Hematopoietic multipotent progenitor cell treated with erythropoietin and hydrocortisone succinate and interleukin-3 and kit ligand, for 8 days (in vitro differentiated cells): ENCODE results near the gene ATG2B.

ENCODE experiments used
- DNase-seq: peaks from one replicate; pipeline ENCODE4 v3.0.0-alpha.2; 2015

The ATG2B gene

DNA sequence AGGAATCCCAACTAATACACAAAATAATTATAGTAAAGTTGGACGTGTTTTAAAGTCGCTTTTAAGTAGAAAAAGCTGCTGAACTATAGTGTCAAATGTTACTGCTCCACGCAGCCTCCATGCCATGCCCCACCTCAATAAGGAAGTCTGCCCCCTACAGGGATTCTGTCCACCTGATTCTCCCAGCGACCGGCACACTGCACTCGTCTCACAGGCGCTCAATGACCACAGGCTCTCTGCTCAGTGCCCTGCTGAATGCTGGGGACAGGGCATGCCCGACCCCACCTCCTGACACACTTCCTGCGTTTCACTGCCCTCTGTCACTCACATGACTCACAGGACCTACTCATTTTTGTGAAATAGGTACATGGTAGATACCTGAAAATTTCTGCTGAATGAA lies 58.2 kb downstream of the ATG2B start:
- DNase-seq = no peak

DNA sequence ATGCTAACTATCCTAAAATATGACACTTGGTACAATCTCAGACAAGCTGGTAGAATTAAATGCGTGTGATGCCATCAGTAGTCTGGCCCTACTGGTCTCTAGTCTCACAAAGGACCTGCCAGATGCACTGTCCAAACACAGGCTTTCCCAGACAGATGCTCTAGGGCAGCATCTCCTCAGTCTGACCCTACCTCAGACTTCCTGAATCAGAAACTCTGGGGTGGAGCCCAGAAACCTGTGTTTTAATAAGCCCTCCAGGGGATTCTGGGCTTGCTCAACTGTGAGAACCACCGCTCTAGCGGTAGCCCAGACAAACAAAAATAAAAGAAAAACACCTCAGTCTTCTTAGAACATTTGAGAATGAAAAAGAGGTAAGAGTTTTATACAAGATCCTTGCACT lies 59.2 kb downstream of the ATG2B start:
- DNase-seq = no peak

DNA sequence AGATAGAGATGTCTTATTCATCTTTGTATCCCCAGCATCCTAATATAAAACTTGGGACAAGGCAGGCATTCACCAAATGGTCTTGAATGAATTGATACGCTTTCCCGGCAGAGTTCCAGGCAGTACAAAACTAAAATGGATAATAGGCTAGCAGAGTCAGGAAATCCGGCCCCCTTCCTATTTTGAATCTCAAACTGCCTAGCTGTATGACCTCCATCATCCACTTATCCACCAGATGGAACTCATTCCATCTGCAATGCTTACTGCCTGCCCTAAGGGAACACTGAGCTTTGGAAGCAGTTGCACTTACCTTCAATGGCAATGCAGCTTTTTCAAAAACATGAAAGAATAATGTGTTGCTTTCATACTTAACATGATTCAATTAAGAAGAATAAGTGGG lies 63.7 kb downstream of the ATG2B start:
- DNase-seq = no peak

DNA sequence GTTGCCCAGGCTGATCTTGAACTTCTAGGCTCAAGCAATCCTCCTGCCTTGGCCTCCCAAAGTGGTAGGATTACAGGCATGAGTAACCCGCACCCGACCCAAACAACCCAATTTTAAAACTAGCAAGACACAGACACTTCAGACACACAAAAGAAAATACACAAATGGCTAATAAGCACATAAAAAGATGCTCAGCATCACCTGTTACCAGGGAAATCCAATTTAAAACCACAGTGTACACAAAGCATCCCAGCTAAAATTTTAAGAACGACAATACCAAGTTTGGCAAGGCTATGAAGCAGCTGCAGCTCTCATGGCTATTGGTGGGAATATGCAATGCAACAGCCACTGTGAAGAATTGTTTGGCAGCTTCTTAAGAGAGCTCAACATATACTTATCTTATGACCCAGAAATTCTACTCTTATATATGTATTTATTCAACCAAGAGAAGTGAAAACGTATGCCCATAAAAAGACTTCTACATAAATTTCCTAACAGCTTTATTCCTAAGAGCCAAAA lies 65.1 kb downstream of the ATG2B start:
- DNase-seq = no peak

DNA sequence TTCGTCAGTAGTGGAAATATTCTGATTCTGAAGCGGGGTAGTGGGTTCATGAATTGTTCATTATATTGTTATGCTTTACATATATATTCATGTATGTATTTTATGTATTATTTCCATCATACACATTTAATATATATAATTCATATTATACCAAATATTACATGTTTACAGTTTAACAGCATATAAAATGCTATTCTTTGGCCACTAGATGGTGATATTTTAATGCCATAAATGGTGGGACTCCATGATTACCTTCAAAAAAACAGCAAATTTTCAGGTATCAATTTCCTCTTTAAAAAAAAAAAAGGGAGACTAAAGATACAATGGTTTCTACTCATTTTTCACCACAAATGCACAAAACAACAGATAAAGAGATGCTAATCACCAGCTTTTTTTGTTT lies 66.1 kb downstream of the ATG2B start:
- peak; percentile 66 for DNase-seq

DNA sequence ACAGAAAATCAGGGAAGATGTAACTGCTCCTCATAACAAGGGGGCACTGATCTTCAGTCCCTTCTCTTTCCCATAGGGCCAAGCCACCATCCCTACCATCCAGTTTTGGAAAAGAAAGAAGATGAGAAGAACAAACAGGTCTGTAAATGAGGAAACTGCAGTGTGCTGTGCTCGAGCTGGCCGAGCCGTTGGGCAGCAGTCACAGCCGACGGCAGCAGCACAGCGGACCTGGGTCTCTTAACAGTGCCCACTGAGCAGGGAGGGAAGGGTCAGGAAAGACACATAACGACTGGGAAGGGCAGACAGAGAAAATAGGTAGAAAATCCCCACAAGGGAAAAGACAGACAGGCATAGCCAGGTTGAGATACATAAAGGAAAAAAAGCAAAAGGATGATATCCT lies 68.9 kb downstream of the ATG2B start:
- no peak for DNase-seq

DNA sequence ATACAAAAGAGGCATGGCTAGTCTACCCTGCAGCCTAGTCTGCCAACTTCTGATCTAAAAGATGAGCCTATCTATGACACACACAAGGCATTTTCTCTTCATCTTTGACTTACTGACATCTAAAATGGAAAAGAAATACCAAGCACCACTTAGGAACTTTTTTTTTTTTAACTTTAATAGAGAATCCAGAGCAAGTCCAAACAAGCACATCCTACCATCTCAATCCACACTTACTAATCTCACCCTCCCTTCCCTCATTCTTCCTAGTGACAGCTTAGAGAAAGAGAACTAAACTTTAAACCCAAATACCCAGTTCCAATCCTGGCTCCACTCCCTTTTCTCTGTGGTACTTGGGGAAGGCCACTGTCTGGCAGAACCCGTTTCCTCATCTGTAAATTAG lies 75.3 kb downstream of the ATG2B start:
- no peak for DNase-seq

DNA sequence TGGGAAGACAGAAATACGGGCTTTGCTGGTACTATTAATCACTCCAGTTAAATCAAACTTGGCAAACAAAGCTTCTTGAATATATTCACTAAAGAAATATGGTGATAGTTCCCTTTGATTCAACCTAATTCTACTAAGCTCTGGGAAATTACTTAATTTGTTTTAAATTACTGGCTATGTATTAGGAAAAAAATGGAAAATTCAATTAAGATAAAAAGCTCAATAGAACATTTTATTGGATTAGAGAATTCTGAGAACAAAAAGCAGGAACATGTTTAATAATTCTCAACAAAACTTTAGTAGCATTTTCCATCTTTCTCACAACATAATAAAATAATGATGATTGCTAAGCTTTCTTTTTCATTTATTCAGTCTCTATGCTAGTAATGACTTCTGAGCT lies 76.9 kb downstream of the ATG2B start:
- DNase-seq = no peak

DNA sequence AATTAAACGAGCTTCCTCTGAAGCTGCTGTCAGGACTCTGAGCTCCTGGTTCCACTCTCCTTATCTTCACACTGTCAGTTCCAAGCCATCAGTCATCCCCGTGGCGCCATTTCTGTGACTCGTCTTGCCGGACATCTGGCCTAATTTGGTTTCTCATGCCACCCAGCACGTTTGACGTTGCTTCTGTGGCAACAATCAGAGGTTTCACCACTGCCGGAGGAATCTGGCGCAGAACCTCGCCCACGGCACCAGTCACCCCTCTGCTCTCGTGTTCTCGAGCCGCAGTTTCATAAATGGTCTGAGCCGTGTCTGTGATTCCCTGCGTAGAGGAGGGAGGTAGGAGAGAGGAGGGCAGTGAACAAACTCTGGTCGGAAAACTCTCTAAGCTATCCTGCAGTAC lies 77.5 kb downstream of the ATG2B start:
- no peak for DNase-seq

DNA sequence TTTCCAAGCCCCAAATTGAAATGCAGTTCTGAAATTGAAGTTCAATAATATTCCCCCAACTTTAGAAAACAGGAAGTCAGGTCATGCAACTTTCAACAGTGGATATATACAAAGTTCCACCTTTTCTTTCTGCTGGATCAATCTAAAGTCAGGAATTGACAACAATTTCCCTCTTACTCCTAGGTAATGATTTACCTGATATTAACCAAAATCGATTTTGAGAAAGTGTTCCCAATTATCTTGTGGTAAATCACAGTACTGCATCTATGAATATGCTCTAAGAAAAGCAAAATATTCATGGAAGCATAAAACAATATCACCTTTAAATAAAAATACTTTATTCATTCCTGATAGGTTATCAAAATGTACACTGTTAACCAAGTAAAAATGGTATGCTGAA lies 78.7 kb downstream of the ATG2B start:
- no peak for DNase-seq

DNA sequence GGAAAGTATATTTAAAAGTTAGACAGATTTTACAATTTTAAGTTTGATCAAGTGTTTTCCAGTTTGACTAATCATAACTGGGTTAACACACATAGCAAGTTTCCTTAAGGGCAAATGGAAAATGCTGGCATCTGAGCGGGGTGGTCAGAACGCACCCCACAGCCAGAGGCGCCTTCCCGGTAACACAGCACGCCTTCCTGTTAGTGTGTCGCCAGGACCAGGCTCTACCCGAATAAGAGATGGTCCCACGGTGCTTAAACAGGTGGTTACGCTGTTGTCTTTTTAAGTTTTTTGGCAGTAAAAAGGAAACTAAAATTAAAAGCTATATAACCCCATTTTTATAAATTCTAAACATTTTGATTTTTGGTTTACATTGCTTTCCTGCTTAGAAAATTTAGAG lies 79.1 kb downstream of the ATG2B start:
- DNase-seq = no peak

DNA sequence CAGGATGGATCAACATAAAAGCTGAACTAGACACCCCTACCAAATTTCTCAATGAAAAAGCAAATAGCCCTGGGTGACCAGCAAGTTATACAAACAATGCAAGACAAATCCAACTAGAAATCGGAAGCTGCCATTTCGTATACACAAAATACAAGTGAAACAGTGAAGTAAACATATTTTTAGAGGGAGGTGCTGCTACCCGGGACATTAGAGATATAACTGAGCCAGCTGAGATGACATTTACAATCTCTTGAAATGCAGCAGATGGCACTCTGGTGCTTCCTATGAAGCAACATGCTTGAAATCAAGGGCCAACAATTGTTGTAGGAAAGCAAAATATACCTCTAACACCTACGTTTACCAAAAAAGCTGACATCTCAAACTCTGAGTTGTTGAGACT lies 81.7 kb downstream of the ATG2B start:
- DNase-seq = peak; percentile 19

DNA sequence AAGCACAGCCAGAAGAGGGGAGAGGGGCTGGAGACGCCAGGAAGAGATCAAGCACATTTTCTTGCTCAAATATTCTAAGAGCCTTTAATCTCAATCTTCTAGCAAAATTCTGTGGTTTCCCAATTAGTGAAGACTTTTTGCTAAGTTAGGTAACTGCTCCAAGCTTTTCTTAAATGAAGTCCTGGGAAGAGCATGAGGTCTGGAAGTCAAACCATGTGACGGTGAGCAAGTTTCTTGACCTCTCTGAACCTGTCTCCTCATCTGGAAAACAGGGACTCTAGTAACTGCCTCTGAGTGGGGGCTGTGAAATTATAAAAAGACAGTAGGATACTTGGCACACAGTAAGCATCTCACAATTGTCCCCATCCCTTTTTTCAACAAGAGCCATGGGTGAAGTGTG lies 83.0 kb downstream of the ATG2B start:
- no peak for DNase-seq

DNA sequence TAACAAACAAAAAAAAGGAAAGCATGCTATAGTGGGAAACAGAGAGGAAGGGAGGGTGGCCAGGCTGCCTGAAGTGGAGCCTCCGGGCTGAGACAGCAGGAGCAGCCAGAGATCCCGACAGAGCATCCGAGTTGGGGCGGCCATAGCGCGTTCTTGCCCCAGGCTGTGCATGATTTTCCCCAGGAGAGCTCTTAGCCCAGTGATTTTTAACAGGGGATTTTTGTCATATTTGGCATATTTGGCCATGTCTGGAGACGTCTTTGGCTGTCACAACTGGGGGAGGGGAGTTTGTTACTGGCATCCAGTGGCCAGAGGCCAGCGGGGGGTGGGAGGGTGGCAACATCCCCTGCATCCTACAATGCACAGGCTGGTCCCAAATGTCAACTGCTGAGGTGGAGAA lies 83.6 kb downstream of the ATG2B start:
- DNase-seq = no peak

DNA sequence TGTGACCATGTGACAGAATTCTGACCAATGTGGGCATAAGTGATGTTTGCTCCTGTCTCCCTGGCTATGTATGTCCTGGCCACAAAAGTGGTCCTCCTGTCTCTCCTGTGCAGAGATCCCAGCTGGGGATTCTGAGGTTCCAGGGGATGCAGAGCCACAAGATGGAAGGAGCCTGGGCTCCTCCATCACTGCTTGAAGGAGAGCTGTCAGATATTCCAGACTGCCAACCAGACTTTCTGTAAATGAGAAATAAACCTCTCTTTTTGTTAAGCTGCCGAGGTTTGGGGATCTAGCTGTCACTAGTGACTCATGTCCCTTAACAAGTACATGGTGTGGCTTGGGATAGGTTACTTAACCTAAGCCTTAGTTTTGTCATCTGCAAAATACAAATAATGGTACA lies 85.3 kb downstream of the ATG2B start:
- DNase-seq = no peak

DNA sequence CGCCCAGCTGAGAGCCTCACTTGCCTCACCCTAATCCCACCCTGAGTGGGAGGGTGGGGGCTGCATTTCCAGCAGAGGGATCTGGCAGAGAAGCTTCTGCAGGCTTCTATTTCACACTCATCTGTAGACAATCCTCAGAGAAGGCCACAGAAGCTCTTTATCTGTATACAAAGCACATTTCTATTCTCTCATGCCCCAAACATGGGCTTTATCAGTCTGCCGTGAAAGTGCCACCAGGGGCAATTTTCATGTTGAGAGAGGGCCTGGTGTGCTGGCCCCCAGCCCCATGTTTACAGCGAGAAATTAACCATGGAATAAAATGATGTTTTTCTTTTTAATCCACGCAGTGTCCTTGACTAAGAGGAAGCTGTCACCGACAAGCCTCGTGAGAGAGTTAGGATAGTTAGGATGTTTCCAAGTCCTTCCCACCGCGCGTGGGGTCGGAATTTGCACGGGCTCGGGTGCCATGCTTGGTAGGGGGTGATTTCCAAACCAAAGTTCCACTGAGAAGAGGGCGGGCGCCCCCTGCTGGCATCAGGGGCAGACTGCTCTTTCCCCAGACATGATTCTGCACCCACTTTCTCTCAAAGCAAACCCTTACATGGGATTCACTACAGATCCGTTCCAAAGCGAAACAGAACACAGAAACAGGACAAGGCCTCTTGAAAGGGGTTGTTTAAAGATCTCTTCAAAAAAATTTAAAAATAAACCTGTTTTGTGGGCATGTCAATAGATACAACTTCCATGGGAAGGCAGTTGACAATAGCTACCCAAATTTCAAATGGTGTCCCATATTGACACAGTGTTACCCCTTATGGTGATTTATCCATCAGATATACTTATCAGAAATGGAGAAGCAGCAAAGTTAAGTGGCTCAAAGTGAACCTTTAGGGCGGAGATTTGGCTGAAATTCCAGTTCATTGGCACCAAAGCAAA lies 87.7 kb downstream of the ATG2B start:
- peak; percentile 65 for DNase-seq

DNA sequence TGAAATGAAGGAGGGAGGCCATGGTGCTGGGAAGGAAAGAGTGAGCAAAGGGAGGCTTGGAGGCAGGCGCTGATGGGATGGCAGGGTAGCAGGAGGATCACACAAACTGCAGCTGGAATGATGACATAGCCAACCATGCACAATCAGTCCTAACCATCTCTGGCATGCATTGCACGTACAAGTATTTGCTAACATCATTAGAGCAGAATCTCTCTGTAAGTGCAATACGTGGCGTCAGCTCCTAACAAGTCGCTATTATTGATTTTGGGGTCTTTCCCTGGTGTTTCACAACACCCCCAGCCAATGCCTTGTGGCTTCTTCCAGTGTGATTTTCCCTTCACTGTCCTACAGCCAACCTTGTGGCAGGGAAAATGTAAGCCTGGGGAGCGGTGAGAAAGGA lies 88.6 kb downstream of the ATG2B start:
- DNase-seq = no peak

DNA sequence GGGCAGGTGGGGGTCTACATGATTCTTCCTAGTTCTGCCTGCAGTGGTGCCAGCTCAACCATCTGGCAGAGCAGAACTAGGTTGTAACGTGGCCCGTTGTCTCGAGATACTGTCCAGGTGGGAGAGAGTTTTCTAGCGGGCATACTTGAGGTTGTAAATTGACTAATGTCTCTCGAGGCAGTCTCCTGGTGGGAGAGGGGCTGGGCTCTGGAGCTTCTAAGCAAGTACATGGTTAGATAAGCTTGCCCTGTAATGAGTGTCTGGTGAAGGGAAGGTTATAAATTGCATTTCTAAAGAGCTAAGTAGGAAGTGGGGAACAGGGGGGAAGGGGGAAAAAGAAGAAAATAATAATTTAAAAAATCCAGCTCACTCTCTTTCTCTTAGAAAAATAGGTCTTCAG lies 89.0 kb downstream of the ATG2B start:
- no peak for DNase-seq

DNA sequence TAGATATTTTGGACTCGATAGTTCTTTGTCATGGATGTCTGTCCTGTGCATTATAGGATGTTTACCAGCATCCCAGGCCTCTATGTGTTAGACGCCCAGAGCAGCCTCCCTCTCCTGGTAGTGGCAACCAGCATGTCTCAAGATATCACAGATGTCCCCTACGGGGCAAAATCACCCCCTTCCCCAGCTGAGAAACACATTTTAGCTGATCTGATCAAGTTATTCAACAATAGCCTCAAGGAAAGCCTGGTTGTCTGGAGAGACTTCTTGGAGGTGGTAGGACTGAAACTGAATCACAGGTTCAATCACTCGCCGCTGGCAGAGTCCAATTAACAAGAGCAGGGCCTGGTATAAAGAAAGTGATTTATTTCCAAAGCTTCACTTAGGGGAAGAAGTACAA lies 89.5 kb downstream of the ATG2B start:
- no peak for DNase-seq

DNA sequence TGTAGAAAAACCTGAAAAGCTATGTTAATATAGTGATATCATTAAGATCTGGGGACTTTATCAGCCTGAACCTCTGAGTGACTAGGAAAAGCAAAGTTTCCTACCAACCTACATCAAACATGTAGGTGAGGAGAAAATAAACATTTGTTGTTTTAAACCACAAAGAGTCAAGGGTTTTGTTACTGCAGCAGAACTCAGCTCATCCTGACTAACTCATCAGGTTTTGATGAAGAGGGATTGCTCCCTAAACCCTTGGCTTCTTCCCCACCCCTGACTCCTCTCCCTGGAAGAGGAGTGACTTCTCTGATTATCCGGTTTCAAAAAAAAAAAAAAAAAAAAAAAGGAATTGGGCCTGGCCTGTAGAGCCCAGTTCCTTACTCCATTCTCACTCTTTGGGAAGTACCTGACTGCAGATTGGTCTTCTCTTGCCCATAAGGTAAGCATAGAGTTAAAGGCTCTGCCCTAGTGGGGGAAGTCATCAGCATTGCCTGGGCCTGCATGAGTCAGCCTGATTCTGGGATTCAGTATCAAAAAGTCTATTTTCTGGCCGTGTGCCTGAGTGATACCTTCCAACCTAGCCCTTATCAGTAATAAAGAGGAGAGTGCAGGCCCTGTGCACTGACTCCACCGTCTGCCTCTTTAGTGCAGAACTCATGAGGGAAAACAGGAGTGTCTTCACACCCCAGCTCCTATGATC lies 90.2 kb downstream of the ATG2B start:
- DNase-seq = peak; percentile 63

DNA sequence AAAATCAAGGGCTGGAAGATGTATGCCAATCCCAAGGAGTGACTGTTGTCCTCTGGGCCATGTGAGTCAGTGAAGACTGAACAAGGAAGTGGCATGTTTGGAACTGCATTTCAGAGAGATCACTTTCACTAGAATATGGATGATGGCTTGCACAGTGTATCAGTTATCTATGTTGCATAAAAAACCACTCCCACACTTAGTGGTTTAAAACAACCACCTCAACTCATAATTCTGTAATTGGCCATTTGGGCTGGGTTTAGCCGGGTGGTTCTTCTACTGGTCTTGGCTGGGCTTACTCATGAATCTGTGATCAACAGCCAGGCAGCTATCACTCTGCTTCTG lies 91.7 kb downstream of the ATG2B start:
- DNase-seq = no peak

DNA sequence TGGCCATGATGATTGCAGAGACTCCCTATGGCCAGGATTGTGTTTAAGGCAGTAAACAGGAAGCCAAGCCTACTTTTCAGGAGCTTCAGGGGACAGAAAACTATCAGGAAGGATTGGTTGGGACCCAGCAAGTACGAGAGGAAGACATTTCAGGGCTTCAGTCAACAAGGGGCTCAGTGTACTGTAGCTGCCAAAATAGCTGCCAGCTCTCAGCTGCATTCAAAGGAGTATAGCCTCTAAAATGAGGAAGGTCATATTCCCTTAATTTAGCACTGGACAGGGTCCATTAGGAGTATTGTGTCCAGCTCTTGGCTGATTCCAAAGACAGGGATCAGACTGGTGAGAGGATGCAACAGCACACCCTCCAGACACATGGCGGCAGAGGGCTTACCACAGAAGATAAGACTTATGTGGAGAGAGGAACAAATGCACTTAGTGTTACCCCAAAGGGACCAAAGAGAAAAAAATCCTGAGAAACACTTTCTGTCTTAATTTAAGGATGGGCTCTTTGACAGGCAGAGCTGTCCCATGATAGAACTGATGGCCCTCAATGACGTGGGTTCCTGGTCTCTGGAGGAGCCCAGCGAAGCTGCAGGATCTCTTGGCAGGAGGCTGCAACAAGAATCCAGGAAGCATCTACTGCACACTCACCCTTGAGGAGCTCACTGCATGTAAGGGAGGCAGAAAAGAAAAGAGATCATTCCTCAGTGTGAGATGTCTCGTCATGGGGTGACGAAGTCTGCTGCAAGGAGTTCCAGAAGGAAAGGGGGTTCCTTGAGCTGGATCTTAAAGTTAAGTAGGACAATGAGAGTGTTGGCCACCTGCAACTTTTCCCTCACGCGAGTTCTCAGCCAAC lies 92.3 kb downstream of the ATG2B start:
- no peak for DNase-seq

DNA sequence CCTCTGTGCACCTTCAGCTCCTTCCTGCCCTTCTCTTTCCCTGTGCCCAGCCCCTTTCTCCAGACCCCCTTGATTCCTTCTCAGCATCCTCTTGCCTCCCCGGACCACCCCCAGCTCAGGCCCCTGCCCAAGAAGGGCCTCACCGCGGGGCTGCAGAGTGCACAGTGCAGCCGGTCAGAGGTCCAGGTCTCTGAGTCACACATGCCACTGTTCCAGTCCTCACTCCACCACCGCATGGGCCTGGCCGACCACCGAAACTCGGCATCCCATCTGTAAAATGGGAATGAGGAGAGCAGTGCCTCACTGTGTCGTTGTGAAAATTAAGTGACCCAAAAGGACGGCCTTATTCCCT lies 93.8 kb downstream of the ATG2B start:
- no peak for DNase-seq
